ENCODE results near the gene KLF18.

The KLF18 gene

DNA sequence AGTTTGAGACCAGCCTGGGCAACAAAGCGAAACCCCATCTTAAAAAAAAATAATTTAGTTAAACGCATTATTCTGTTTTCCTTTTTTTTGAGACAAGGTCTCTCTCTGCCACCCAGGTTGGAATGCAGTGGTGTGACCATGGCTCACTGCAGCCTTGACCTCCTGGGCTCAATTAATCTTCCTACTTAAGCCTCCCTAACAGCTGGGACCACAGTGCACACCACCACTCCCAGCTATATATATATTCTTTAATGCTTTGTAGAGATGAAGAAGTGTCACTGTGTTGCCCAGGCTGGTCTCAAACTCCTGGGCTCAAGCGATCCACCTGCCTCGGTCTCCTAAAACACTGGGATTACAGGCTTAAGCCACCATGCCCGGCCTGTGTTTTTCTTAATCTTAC lies 30.5 kb downstream of the KLF18 start:
- no peaks in the 10 kb centered on the region for H3K36me3 Mint-ChIP-seq (ENCODE audit: low read depth)
- H3K4me3 Mint-ChIP-seq = no peak overlapping the region
- peaks cover 36% of the 10 kb centered on the region for H3K27me3 Mint-ChIP-seq (ENCODE audit: low read depth)
- no peak overlapping the region for H3K27ac Mint-ChIP-seq
- no peaks in the 10 kb centered on the region for H3K4me1 Mint-ChIP-seq (ENCODE audit: low read depth)
- H3K9me3 Mint-ChIP-seq = no peaks in the 10 kb centered on the region

DNA sequence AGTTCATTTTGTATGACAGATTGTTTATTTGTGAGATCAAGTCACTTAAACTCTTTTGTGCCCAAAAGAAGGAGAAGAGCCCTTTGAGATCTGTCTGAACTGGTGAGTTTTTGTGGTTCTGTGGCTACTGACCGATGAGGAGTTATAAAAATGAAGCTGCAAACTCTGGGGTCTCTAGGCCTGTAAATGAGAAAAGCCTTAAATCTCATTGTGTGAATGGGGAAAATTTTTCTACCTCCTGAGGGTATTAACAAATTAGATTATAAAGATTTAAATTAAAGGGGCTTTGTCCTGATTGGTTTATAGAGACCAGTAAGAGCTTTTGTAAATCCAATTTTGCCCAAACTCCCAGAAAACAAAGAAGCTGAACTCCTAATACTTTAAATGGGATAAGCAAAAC lies 32.5 kb downstream of the KLF18 start:
- Mint-ChIP-seq H3K36me3 (ENCODE audit: low read depth) (no peaks in the 10 kb centered on the region), H3K9me3 (no peaks in the 10 kb centered on the region), H3K27ac (no peak overlapping the region), H3K27me3 (ENCODE audit: low read depth) (peaks cover 26% of the 10 kb centered on the region), H3K4me3 (no peak overlapping the region), H3K4me1 (ENCODE audit: low read depth) (no peaks in the 10 kb centered on the region)

- no peaks in the 10 kb centered on the region for H3K36me3 Mint-ChIP-seq (ENCODE audit: low read depth)
- H3K4me1 Mint-ChIP-seq (ENCODE audit: low read depth) = no peaks in the 10 kb centered on the region
- no peak overlapping the region for H3K4me3 Mint-ChIP-seq
- peaks cover 21% of the 10 kb centered on the region for H3K27me3 Mint-ChIP-seq (ENCODE audit: low read depth)
- H3K9me3 Mint-ChIP-seq = no peaks in the 10 kb centered on the region
- no peak overlapping the region for H3K27ac Mint-ChIP-seq
Observed at GRCh38 chr1:44108241-44108640, 33.2 kb downstream of the KLF18 start.

GRCh38 chr1:44105810-44106209 lies 35.6 kb downstream of the KLF18 start:
- Mint-ChIP-seq H3K9me3 (no peaks in the 10 kb centered on the region), H3K4me3 (no peak overlapping the region), H3K4me1 (ENCODE audit: low read depth) (no peaks in the 10 kb centered on the region), H3K27ac (no peak overlapping the region), H3K27me3 (ENCODE audit: low read depth) (peaks cover 17% of the 10 kb centered on the region), H3K36me3 (ENCODE audit: low read depth) (no peaks in the 10 kb centered on the region)

DNA sequence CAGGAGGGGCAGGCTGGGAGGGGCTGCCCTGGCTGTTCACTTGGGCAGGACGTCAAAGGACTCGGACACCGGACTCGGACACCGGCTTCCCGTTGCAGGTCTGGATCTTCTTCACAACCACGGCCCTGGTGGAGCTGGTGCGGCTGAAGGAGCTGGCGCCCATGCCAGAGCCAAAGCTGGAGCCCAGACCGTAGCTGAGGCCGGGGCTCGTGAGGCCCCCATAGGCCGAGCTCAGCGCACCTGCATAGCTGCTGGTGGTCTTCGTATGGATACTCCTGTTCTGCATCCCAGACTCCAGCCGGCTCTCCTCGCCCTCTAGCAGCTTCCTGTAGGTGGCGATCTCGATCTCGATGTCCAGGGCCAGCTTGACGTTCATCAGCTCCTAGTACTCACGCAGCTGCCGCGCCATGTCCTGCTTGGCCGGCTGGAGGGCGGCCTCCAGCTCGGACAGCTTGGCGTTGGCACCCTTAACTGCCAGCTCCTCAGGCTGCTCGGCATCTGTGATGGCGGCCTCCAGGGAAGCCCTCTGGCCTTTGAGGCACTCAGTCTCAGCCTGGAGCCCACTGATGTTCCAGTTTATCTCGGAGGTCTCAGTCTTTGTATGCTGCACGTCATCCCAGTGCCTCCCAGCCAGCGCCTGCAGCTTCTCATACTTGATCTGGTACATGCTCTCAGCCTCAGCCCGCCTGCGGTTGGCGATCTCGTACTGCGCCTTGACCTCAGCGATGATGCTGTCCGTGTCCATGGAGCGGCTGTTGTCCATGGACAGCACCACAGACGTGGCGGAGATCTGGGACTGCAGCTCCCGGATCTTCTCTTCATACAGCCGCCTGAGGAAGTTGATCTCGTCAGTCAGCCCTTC lies 37.9 kb downstream of the KLF18 start:
- H3K27ac Mint-ChIP-seq = no peak overlapping the region
- H3K27me3 Mint-ChIP-seq (ENCODE audit: low read depth) = peaks cover 16% of the 10 kb centered on the region
- H3K4me3 Mint-ChIP-seq = no peak overlapping the region
- no peaks in the 10 kb centered on the region for H3K4me1 Mint-ChIP-seq (ENCODE audit: low read depth)
- no peaks in the 10 kb centered on the region for H3K36me3 Mint-ChIP-seq (ENCODE audit: low read depth)
- H3K9me3 Mint-ChIP-seq = no peaks in the 10 kb centered on the region

GRCh38 chr1:44101328-44101727 lies 40.1 kb downstream of the KLF18 start:
- Mint-ChIP-seq H3K9me3 (no peaks in the 10 kb centered on the region), H3K27ac (no peak overlapping the region), H3K36me3 (ENCODE audit: low read depth) (no peaks in the 10 kb centered on the region), H3K27me3 (ENCODE audit: low read depth) (peaks cover 9% of the 10 kb centered on the region), H3K4me3 (no peak overlapping the region), H3K4me1 (ENCODE audit: low read depth) (no peaks in the 10 kb centered on the region)

GRCh38 chr1:44100183-44100868 lies 41.1 kb downstream of the KLF18 start:
- H3K9me3 Mint-ChIP-seq = no peaks in the 10 kb centered on the region
- no peak overlapping the region for H3K4me3 Mint-ChIP-seq
- peaks cover 5% of the 10 kb centered on the region for H3K27me3 Mint-ChIP-seq (ENCODE audit: low read depth)
- H3K36me3 Mint-ChIP-seq (ENCODE audit: low read depth) = no peaks in the 10 kb centered on the region
- H3K27ac Mint-ChIP-seq = no peak overlapping the region
- H3K4me1 Mint-ChIP-seq (ENCODE audit: low read depth) = no peaks in the 10 kb centered on the region

GRCh38 chr1:44094047-44094446 lies 47.4 kb downstream of the KLF18 start:
- H3K4me3 Mint-ChIP-seq = no peak overlapping the region

GRCh38 chr1:44090429-44091252 lies 50.8 kb downstream of the KLF18 start:
- H3K4me3 Mint-ChIP-seq = no peak overlapping the region
- H3K27ac Mint-ChIP-seq = no peak overlapping the region
- peaks cover 29% of the 10 kb centered on the region for H3K27me3 Mint-ChIP-seq (ENCODE audit: low read depth)
- no peaks in the 10 kb centered on the region for H3K9me3 Mint-ChIP-seq
- H3K4me1 Mint-ChIP-seq (ENCODE audit: low read depth) = no peaks in the 10 kb centered on the region
- no peaks in the 10 kb centered on the region for H3K36me3 Mint-ChIP-seq (ENCODE audit: low read depth)

More at GRCh38 chr1:44094047-44094446, 47.4 kb downstream of the KLF18 start:
- Mint-ChIP-seq H3K4me1 (ENCODE audit: low read depth) (no peaks in the 10 kb centered on the region), H3K27me3 (ENCODE audit: low read depth) (peaks cover 27% of the 10 kb centered on the region), H3K9me3 (no peaks in the 10 kb centered on the region), H3K36me3 (ENCODE audit: low read depth) (no peaks in the 10 kb centered on the region), H3K27ac (no peak overlapping the region)

- Mint-ChIP-seq H3K9me3 (no peaks in the 10 kb centered on the region), H3K4me3 (no peak overlapping the region), H3K27ac (no peak overlapping the region), H3K36me3 (ENCODE audit: low read depth) (no peaks in the 10 kb centered on the region), H3K4me1 (ENCODE audit: low read depth) (no peaks in the 10 kb centered on the region), H3K27me3 (ENCODE audit: low read depth) (peaks cover 28% of the 10 kb centered on the region)
Observed at GRCh38 chr1:44089371-44090048, 51.9 kb downstream of the KLF18 start.
